ENCODE measurements around the gene OTOL1. TPM values are rescaled to one million over a fixed set of nuclear protein-coding genes. Genes with fewer than 3 reads are reported as not detected.

Gene OTOL1
- total and polyA plus RNA-seq, 2 experiments from 2014 or later = not detected

DNA sequence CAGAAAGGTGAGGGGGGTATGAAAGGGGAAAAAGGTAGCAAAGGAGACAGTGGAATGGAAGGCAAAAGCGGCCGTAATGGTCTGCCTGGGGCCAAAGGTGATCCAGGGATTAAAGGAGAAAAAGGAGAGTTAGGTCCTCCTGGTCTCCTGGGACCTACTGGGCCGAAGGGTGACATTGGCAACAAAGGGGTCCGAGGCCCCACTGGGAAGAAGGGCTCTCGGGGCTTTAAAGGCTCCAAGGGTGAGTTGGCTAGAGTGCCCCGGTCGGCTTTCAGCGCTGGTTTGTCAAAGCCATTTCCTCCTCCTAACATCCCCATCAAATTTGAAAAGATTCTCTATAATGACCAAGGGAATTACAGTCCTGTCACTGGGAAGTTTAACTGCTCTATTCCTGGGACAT is 6.7 kb downstream of the OTOL1 start:
- Histone ChIP-seq H3F3A (replicated peaks; ENCODE audit: low read depth) (no peaks in the 10 kb centered on the region), H3K79me2 (replicated peaks; ENCODE audit: insufficient read depth) (no peaks in the 10 kb centered on the region), H3K4me2 (no peak overlapping the region), H3K4me1 (ENCODE audit: insufficient read depth) (no peaks in the 10 kb centered on the region), H3K27ac (ENCODE audit: low read depth) (no peak overlapping the region), H3K4me3 (no peak overlapping the region), H3K36me3 (ENCODE audit: insufficient read depth) (no peaks in the 10 kb centered on the region), H4K20me1 (replicated peaks; ENCODE audit: insufficient read depth) (no peaks in the 10 kb centered on the region), H3K27me3 (ENCODE audit: insufficient read depth) (no peaks in the 10 kb centered on the region), H3K9me2 (ENCODE audit: insufficient read depth) (no peaks in the 10 kb centered on the region), H2AFZ (no peak overlapping the region)
- Mint-ChIP-seq H3K9me3 (no peaks in the 10 kb centered on the region), H3K27ac (no peak overlapping the region), H3K36me3 (ENCODE audit: low read depth) (no peaks in the 10 kb centered on the region), H3K4me1 (peaks cover 7% of the 10 kb centered on the region), H3K27me3 (ENCODE audit: insufficient read depth, low read depth, poor library complexity) (no peaks in the 10 kb centered on the region), H3K4me3 (no peak overlapping the region)
- no peak for TF ChIP-seq EZH2phosphoT487 (IDR thresholded peaks at IDR 0.05; ENCODE audit: unreplicated experiment)
- TF ChIP-seq, protein P1, sequence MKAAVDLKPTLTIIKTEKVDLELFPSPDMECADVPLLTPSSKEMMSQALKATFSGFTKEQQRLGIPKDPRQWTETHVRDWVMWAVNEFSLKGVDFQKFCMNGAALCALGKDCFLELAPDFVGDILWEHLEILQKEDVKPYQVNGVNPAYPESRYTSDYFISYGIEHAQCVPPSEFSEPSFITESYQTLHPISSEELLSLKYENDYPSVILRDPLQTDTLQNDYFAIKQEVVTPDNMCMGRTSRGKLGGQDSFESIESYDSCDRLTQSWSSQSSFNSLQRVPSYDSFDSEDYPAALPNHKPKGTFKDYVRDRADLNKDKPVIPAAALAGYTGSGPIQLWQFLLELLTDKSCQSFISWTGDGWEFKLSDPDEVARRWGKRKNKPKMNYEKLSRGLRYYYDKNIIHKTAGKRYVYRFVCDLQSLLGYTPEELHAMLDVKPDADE (IDR thresholded peaks at IDR 0.05) = no peak
- TF ChIP-seq STAT1 (IDR thresholded peaks at IDR 0.05; ENCODE audit: unreplicated experiment) = no peak
- TF ChIP-seq CREB1 (CRISPR knock-in tag; IDR thresholded peaks at IDR 0.05; ENCODE audit: low read depth) = no peak
- TF ChIP-seq EZH2 (IDR thresholded peaks at IDR 0.05; ENCODE audit: low read depth, unreplicated experiment) = no peak
- TF ChIP-seq, protein P2, sequence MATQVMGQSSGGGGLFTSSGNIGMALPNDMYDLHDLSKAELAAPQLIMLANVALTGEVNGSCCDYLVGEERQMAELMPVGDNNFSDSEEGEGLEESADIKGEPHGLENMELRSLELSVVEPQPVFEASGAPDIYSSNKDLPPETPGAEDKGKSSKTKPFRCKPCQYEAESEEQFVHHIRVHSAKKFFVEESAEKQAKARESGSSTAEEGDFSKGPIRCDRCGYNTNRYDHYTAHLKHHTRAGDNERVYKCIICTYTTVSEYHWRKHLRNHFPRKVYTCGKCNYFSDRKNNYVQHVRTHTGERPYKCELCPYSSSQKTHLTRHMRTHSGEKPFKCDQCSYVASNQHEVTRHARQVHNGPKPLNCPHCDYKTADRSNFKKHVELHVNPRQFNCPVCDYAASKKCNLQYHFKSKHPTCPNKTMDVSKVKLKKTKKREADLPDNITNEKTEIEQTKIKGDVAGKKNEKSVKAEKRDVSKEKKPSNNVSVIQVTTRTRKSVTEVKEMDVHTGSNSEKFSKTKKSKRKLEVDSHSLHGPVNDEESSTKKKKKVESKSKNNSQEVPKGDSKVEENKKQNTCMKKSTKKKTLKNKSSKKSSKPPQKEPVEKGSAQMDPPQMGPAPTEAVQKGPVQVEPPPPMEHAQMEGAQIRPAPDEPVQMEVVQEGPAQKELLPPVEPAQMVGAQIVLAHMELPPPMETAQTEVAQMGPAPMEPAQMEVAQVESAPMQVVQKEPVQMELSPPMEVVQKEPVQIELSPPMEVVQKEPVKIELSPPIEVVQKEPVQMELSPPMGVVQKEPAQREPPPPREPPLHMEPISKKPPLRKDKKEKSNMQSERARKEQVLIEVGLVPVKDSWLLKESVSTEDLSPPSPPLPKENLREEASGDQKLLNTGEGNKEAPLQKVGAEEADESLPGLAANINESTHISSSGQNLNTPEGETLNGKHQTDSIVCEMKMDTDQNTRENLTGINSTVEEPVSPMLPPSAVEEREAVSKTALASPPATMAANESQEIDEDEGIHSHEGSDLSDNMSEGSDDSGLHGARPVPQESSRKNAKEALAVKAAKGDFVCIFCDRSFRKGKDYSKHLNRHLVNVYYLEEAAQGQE (IDR thresholded peaks at IDR 0.05; ENCODE audit: unreplicated experiment) = no peak
- no peak for TF ChIP-seq ZNF114 (CRISPR knock-in tag; IDR thresholded peaks at IDR 0.05)
- no peak for TF ChIP-seq JUNB (IDR thresholded peaks at IDR 0.05; ENCODE audit: unreplicated experiment)
- TF ChIP-seq, protein P3, sequence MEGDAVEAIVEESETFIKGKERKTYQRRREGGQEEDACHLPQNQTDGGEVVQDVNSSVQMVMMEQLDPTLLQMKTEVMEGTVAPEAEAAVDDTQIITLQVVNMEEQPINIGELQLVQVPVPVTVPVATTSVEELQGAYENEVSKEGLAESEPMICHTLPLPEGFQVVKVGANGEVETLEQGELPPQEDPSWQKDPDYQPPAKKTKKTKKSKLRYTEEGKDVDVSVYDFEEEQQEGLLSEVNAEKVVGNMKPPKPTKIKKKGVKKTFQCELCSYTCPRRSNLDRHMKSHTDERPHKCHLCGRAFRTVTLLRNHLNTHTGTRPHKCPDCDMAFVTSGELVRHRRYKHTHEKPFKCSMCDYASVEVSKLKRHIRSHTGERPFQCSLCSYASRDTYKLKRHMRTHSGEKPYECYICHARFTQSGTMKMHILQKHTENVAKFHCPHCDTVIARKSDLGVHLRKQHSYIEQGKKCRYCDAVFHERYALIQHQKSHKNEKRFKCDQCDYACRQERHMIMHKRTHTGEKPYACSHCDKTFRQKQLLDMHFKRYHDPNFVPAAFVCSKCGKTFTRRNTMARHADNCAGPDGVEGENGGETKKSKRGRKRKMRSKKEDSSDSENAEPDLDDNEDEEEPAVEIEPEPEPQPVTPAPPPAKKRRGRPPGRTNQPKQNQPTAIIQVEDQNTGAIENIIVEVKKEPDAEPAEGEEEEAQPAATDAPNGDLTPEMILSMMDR (conservative IDR thresholded peaks at IDR 0.05; ENCODE audit: low read depth in 2 of 2) = no peak
- TF ChIP-seq ZNF331 (CRISPR knock-in tag; IDR thresholded peaks at IDR 0.05; ENCODE audit: low read depth) = no peak
- DNase-seq (ENCODE audit: low spot score) (no peak), ATAC-seq (no peak)

Data from GM23338 (cell line).